GM19372 (cell line): Measurements from ENCODE around the gene KANSL1.

Experiments used
- ATAC-seq: cut with Tn5 transposase; IDR thresholded peaks from one replicate; pipeline ENCODE4 v1.9.1; 2021; ENCODE audit warnings: mild to moderate bottlenecking, low read depth, moderate library complexity; ENCODE audit not compliant: unreplicated experiment

KANSL1 gene

DNA sequence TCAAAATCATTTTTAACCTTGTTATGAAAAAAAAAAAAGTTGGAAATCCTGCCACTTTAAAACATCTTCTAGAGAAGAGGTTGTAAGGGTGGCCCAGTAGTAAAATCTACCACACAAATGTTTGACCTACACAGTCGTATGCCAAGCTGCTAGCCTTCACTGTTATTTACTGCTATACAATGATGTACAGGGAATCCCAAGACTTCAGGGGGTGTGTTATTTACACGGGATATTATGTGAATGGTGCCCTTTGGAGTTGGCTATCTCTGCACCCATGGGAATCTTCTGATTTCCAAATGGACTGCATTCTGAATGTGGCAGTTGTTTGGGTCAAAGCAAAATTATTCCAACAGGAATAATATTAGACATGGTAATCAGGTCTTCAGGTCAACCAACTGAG is 148.2 kb downstream of the KANSL1 start:
- no peak for ATAC-seq

- no peak for ATAC-seq
Measured at GRCh38 chr17:46044286-46044928, 148.8 kb downstream of the KANSL1 start.

DNA sequence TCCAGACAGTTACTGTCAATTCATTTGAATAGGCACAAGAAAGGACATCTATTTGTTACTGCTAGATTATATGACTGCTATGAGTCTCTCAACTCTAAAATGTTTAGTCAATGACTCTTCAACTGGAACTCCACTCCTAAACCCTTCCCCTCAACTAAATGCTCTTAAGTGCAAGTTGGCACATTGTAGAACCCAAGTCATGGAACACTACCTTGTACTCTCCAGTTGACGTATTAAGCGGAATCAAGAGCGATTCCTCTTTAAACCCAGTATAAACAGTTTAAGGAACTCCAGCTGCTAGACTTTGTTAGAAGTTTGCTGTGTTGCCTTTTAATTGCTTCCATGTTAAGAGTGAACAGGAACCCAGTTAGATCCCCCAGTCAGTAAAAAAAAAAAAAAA is 149.6 kb downstream of the KANSL1 start:
- no peak for ATAC-seq

GRCh38 chr17:46042925-46043324 is 150.3 kb downstream of the KANSL1 start:
- ATAC-seq = no peak

- ATAC-seq = no peak
Measured at GRCh38 chr17:46042246-46042645, 151.0 kb downstream of the KANSL1 start.

DNA sequence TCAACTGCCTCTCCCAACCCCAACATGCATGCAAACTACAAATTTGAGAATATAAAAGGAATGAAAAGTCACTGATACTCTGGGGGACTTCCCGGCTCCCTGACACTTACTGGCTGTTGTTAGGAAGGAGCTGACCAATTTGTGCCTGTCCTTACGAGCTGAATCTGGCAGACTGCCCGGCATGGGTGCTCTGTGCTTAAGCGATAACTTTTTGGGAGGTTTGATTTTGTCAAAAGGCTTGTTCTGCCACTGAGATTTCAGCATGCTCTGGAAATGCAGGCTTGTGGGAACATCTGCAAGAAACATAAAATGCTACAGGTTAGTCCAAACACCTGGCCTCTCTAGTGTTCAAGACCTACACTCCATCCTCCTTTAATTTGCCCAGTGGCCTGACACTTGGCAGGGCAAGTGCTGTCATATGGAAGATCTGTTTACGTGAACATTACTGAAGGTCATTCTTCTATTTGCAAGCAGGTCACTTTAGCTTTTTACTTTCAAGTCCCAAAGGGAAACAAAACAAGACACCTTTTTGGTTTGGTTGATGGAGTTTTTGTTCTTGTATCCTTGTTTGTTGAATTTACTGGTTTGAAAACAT is 153.5 kb downstream of the KANSL1 start:
- ATAC-seq = no peak

DNA sequence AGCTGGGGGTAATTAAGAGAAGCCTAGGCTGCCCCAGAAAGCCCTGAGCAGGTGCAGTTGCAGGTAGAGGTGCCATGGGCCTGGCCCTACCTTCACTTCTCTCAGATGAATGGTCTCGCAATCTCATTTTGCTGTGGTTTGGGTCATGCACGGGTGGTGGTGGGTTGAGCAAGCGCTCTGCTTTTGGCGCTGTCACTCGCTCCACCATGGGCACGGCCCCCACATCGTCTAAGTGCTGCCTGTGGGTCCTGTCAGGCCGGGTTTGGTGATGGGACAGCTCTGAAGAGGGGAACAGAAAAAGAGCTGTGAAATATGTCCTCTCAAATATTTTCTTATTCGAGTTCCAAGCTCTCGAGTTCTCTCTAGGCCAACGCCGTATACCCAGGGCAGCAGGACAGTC is 154.3 kb downstream of the KANSL1 start:
- ATAC-seq = no peak

GRCh38 chr17:46038414-46038813 is 154.8 kb downstream of the KANSL1 start:
- ATAC-seq = no peak

GRCh38 chr17:46037722-46038255 is 155.4 kb downstream of the KANSL1 start:
- ATAC-seq = no peak

- no peak for ATAC-seq
Measured at GRCh38 chr17:46036491-46036890, 156.7 kb downstream of the KANSL1 start.

DNA sequence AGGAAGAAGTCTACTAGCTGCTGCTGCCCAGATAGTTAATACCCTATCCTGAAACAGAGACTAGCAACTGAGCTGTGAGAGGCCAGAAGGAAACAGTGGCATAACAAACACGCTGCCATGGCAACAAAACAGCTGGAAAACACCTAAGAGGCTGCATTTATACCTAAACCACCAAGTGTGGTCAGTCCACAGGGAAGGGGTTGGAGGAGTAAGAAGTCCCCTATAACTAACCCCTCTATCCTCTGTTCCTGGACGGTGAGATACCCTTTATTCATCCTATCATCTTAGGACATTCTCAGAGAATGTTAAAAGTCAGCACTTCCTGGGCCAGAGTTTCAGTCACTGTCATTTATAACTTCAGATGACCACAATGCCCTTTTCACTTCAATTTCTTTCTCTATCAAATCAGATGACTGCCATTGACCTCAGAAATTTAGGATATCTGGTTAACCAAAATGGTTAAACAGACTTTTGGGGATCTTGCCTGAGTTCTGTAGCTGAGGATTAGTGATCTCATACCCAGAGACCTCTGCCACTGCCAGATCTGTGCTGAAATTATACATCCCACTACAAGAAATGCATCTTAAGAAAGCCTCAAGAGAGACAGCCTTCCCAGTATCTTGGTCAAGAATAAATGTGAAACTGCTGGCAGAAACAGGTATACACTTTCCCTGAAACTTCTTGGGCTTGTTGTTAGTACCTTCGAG is 158.0 kb downstream of the KANSL1 start:
- no peak for ATAC-seq

DNA sequence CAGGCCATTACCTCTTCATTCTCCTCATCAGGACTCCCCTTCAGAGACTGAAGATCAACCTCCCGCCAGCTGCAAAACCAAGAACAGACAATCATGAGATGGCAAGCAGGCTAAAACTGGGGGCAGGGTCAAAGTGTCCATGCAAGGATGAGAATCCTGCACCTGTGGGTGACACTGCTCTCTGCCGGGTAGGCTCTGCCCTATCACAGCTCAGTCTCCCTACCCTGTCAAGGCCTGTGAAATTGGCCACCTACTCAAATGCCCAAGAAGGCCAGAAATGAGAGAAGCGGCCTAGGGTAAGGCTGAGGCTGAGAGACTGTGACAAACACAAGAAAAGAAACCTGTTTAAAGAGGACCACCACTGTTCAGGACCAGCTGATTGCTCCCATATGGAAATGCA is 159.8 kb downstream of the KANSL1 start:
- no peak for ATAC-seq

DNA sequence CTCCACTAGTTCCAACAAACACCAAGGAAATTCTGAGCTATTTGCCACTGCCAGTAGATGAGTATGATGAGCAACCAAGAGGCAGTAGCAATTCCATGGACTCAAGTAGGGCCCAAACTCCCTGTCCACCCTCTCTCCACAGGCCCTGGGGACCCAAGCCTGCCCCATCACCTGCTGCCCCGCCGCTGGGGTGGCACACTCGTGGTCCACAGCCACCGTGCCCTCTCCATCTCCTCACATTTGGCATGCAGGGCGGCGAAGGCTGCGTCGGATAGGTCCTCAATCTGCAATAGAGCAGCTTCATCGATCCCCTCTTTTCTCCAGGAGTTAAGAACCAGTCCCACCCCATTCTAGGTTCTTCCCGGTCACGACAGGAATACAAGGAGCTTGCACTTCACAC is 160.3 kb downstream of the KANSL1 start:
- ATAC-seq = no peak

DNA sequence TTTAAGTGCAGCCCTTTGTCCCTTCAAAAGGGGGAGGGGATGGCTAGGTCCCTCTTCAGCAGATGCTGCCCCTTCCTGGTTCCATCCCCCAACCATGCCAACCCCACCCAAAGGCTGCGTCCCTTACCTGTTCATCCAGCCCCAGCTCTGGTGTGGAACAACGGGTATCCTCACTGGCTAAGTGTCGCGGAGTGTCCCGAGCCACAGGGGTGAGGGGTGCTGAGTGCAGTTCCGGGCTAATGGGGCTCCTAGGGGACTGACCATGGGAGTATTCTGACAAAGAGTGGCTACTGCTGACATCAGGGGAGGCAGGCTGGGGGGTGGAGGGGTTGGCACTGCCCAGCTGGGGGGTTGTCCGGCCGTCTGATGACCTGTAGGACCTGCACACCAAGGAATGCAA is 161.3 kb downstream of the KANSL1 start:
- no peak for ATAC-seq

- no peak for ATAC-seq
Measured at GRCh38 chr17:46031440-46031839, 161.8 kb downstream of the KANSL1 start.

GRCh38 chr17:46030752-46031151 is 162.5 kb downstream of the KANSL1 start:
- ATAC-seq = no peak

GRCh38 chr17:46029627-46030026 is 163.6 kb downstream of the KANSL1 start:
- no peak for ATAC-seq

DNA sequence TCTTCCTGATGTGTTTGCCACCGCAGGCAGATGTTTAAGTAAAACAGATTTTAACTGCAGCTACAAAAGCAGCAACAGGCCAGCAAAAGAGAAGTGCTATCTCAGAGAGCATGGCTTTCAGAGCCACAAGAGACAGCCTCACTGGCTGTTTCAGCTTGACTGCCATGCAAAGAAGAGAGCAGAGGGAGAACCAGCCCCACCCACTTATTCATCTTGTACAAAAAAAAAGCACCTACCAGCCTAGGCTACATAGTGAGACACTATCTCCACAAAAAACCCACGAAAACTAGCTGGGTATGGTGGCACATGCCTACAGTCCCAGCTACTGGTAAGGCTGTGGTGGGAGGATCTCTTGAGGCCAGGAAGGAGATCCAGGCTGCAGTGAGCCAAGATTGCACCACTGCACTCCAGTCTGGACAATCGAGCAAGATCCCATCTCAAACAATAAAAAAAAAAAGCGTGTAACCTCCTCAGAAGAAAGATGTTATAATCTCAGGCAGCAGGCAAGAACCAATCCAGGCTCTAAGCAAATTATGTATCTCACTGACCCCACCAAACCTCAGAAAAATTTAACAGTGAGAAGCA is 164.2 kb downstream of the KANSL1 start:
- ATAC-seq = no peak

DNA sequence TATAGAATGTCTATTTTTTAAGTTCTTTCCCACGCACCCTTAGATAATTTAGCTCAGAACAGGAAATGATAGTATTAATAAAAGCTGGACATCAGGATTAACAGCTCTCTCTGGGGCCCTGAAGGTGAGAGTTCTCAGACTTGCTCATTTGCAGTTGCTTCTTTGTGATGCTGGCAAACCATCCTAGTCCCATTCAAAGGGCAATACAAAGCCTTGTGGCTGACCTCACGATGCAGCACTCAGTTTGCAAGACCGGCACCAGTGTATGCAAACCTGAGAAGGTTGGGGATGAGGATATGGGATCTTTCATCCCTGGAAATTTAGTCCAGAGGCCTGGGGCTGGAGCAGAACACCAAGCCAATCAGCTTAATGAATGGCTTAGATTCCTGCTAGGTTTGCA is 164.9 kb downstream of the KANSL1 start:
- no peak for ATAC-seq

DNA sequence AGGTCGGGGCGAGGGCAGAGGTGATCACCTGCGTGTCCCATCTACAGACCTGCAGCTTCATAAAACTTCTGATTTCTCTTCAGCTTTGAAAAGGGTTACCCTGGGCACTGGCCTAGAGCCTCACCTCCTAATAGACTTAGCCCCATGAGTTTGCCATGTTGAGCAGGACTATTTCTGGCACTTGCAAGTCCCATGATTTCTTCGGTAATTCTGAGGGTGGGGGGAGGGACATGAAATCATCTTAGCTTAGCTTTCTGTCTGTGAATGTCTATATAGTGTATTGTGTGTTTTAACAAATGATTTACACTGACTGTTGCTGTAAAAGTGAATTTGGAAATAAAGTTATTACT is 165.3 kb downstream of the KANSL1 start:
- no peak for ATAC-seq
